ENCODE results near the gene CYSRT1. TPM values are rescaled to one million over a fixed set of nuclear protein-coding genes. Genes with fewer than 3 reads are reported as not detected.

CYSRT1 gene
- total RNA-seq, 4 donors from 2014 or later: 0.94 to 2.3 (median 1.3) TPM; not detected in 1

DNA sequence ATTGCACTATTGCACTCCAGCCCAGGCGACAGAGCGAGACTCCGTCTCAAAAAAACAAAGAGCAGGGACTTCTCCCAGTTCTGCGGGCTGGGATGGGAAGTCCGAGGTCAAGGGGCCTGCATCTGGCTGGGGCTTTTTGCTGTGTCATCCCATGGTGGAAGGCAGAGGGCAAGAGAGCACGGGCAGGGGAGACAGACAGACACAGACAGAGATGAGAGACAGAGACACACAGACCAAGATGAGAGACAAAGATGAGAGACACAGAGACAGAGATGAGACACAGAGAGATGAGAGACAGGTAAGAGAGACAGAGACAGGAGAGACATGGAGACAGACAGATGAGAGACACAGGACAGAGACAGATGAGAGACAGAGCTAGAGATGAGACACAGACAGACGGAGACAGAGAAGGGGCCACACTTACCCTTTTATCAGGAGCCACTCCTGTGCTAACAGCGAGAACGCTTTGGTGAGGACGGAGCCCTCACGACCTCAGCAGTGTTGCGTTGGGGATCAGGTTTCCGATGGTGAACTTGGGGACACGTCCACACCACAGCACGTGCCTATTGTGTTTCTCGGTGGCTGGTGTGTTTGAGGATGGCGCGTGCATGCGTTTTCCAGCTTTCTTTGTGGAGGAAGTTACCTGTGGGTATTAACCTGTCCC lies 43.7 kb downstream of the CYSRT1 start:
- Histone ChIP-seq H3K4me1 (peaks cover 0 to 5% of the 10 kb centered on the region in 2 donors), H3K9me3 (no peaks in the 10 kb centered on the region), H3K27ac (peak overlapping the region in 2 of 3 donors; percentile 32 to 56), H3K36me3 (peaks cover 32 to 45% of the 10 kb centered on the region in 2 donors), H3K27me3 (no peaks in the 10 kb centered on the region), H3K4me3 (replicated peaks in 1 of 3) (no peak overlapping the region)
- intact Hi-C loops (cut with DNase I): no loop called here
- WGBS, 2 donors: 79 to 83% methylated on average over 19 of the region's 19 CpGs
- DNase-seq: no peak
- TF ChIP-seq CTCF (IDR thresholded peaks at IDR 0.05) (no peak), POLR2A (IDR thresholded peaks at IDR 0.05) (no peak)

GRCh38 chr9:137269231-137269772 lies 44.3 kb downstream of the CYSRT1 start:
- DNase-seq: no peak
- 82 to 86% methylated on average over 17 of the region's 17 CpGs for WGBS, 2 donors
- no peak for TF ChIP-seq POLR2A (IDR thresholded peaks at IDR 0.05)
- TF ChIP-seq CTCF (IDR thresholded peaks at IDR 0.05): no peak
- Histone ChIP-seq H3K9me3 (no peaks in the 10 kb centered on the region), H3K36me3 (peaks cover 27 to 39% of the 10 kb centered on the region in 2 donors), H3K27me3 (no peaks in the 10 kb centered on the region), H3K4me1 (peaks cover 5 to 12% of the 10 kb centered on the region in 2 donors), H3K27ac (peak overlapping the region; percentile 32 to 56 (median 46)), H3K4me3 (replicated peaks in 1 of 3) (no peak overlapping the region)
- intact Hi-C loops (cut with DNase I): no loop called here

- TF ChIP-seq CTCF (IDR thresholded peaks at IDR 0.05): no peak
- no peak for TF ChIP-seq POLR2A (IDR thresholded peaks at IDR 0.05)
- Histone ChIP-seq H3K27ac (no peak overlapping the region), H3K36me3 (peaks cover 21 to 26% of the 10 kb centered on the region in 2 donors), H3K27me3 (no peaks in the 10 kb centered on the region), H3K9me3 (no peaks in the 10 kb centered on the region), H3K4me1 (peaks cover 10 to 21% of the 10 kb centered on the region in 2 donors), H3K4me3 (replicated peaks in 1 of 3) (no peak overlapping the region)
- 82 to 92% methylated on average over 22 to 24 of the region's 32 CpGs for WGBS, 2 donors
- no peak for DNase-seq
- intact Hi-C loops (cut with DNase I): no loop called here
Observed at GRCh38 chr9:137270929-137271695, 46.1 kb downstream of the CYSRT1 start.

GRCh38 chr9:137271696-137272076 lies 46.7 kb downstream of the CYSRT1 start:
- peaks cover 17 to 23% of the 10 kb centered on the region in 2 donors for H3K36me3 ChIP-seq

More at GRCh38 chr9:137271696-137272076, 46.7 kb downstream of the CYSRT1 start:
- intact Hi-C loops (cut with DNase I): no loop called here
- Histone ChIP-seq H3K27ac (no peak overlapping the region), H3K27me3 (no peaks in the 10 kb centered on the region), H3K9me3 (no peaks in the 10 kb centered on the region), H3K4me1 (peaks cover 14 to 26% of the 10 kb centered on the region in 2 donors), H3K4me3 (replicated peaks in 1 of 3) (no peak overlapping the region)
- DNase-seq: no peak
- TF ChIP-seq CTCF (IDR thresholded peaks at IDR 0.05) (no peak), POLR2A (IDR thresholded peaks at IDR 0.05) (no peak)
- 45 to 48% methylated on average over 3 of the region's 3 CpGs for WGBS, 2 donors
